Stimulated activated CD4-positive, alpha-beta T cell treated with anti-CD3 and anti-CD28 coated beads, Interleukin-1b, Interleukin-23, amount 100 ng/mL, for 1 hour (primary cell): ENCODE data around the gene FOXN3.
"Not testable (repeated sequence)": the region's sequence is repeated elsewhere in the genome, so short reads cannot be mapped to it uniquely, and the experiment has no call there.

ENCODE experiments used
- DNase-seq, 2 donors: peaks; one replicate each; pipeline ENCODE4 v3.0.0-alpha.2; 2020; ENCODE audit warnings: low read depth in 2 of 2

Gene FOXN3

DNA sequence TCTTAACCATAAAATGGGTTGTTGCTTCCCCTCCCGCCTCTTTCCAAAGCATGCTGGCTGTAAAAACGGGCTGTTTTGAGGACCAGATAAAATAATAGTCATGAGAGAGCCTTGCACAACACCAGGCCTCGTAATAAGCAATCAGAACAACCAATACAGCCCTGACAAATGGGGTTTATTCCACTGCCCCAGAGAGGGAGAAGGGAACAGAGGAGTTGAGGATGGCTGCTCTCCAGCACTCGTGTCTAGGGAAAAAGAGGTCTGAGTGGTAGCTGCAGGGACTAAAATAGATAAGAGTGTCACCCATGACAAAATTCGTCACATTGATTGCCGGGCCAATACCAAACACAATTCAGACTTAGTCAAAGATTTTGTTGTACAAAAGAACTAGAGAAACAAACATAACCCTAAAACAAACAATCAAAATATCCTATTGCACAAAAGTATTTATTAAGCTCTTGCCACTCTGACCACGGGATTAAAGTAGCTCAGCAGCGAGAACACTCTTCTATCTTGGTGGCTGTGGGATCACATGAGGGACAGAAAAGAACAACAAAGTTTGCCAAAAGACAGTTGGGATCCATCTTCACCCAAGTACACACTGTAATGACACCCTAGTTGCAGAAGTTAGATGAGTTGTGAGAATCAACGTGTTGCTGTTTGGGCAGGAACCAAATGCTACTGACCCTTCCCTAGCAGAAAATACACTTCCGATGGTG is 188.0 kb downstream of the FOXN3 start:
- no peak for DNase-seq

DNA sequence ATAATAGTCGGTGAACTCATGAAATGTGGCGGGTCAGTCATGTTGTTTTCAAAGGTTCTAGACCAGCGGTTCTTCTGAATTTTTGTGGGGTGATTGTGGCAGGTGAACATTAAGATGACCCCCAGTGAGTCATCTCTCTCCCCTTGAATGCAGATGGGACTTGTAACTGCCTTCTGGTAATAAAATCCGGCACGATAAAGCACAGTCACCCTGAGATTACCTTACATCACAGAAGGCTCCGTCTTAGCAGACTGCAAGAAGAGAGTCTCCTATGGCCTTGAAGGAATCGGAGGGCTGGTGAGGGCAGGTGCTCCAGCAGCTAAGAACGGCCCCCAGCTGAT is 189.6 kb downstream of the FOXN3 start:
- no peak for DNase-seq

DNA sequence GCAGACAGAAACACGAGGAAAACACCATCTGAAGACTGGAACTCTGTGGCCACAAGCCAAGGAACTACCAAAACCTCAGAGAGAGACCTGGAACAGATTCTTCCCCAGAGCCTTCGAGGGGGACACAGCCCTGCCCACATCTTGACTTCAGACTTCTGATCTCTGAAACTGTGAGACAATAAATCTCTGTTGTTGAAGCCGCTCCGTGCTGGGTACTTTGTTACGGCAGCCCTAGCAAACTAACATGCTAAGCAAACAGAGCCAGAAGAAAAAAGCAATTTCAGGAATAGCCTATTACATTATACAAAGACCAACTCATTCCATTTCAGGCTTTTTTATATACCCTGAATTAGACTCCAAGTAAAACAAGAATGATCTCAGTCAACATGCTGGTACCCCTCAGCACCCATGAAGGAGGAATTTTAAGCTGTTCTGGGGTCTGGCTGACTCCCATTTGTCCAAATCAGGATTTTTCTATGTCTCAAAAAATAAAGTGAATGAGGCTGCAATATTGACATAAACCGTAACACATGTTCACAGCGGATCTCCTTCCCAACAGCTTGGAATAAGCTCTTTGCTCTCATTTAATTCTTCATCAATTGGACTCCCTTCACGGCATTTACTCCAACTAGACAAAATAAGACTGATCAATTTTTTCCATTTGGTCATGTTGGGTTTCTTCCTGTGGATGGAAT is 190.1 kb downstream of the FOXN3 start:
- no peak for DNase-seq

- no peak for DNase-seq
Measured at GRCh38 chr14:89225607-89226006, 191.4 kb downstream of the FOXN3 start.

DNA sequence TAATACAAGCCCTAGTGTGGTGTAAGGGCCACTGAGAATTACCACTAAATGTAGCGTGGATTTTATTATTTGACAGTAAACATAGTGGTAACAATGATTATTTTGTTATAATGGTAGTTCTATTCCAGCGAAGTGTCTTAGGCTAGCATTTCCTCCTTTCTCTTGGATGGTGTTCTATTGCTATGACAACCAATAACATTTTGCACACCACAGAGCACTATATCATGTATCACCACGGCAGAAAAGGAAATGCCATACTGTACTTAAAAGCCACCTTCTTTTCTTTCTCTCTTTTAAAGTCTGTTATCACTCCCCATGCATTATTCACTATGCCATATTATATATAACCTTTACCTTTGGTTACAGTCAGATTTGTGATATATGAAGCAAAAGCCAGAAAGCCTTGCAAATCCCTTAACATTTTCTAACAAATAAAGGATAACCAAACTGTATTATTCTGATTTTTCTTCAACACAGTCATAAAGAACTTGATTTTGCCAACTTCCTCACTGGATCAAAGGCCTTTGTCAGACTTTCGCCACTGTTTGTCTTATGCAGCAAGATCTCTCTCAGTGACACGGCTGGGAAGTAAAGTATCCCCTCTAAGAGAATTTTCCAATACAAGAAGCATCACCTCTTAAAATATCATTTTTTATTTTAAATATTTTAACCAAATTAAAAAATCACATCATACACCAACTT is 195.8 kb downstream of the FOXN3 start:
- no peak for DNase-seq

DNA sequence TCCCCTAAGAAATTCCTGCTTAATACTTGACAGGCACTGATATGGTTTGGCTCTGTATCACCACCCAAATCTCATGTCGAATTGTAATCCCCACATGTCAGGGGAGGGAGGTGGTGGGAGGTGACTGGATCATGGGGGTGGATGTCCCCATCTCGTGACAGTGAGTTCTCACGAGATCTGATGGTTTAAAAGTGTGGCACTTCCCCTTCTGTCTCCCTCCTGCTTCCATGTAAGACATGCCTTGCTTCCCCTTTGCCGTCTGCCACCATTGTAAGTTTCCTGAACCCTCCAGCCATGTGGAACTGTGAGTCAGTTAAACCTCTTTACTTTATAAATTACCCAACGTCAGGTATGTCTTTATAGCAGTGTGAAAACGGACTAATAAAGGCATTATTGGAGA is 198.0 kb downstream of the FOXN3 start:
- DNase-seq: no peak

GRCh38 chr14:89217891-89218290 is 199.1 kb downstream of the FOXN3 start:
- DNase-seq: no peak

GRCh38 chr14:89215531-89215930 is 201.5 kb downstream of the FOXN3 start:
- no peak for DNase-seq

DNA sequence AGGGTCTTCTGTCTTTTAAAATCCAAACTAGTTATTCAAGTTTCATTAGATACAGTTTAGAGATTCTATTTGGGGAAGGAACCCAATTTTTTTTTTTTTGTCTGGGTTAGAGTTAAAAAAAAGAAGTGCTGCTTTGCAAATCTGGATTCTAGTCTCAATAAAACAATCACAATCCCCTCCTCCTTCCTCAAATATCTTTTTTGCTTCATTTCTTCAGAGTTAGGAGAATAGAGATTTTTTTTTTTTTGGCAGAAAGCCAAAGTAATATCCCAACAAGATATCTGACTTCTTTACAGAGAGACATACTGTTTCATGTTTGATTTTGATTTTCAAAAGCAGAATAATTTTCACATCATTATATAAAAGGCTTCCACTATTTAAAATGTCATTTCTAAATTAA is 201.9 kb downstream of the FOXN3 start:
- no peak for DNase-seq

GRCh38 chr14:89214221-89214965 is 202.6 kb downstream of the FOXN3 start:
- DNase-seq: no peak

DNA sequence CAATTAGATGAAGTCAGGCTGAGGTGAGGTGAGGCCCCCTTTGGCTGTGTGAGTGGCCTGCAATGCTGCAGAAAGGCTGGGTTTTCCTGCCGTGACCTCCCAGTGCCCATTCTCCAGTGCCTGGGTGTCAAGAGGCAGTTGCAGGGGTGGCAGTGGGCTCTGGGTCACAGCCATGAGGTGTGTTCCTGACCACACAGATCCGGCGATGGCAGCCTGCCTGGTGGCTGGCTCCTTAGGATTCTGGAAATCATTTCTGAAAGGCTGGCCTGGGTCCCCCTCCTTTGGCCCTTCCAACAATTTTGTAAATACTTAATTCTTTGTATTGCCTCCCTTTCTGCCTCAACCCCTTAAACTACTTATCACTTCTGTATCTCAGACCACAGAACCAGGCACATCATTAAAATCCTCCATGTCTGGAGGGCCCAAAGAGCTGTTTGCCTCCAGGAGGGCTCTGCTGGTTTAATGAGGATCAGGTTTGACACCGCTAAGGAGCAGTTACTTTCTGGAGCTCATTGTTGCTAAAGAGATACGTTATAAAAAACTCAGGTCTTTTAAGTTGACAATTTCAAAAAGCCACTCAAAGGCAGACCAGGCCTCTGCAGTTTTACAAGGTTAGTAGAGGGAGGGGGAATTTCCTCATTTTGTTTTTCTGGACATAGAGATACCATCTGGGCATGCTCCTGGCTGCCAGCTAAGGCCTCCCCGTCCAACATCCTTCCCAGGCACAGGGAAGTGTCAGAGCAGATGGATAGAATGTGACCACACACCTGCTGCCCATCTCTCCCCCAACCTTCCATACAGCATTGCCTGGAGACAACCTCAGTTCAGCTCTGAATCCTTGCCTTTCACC is 204.4 kb downstream of the FOXN3 start:
- no peak for DNase-seq

- no peak for DNase-seq
Measured at GRCh38 chr14:89209558-89209957, 207.5 kb downstream of the FOXN3 start.

DNA sequence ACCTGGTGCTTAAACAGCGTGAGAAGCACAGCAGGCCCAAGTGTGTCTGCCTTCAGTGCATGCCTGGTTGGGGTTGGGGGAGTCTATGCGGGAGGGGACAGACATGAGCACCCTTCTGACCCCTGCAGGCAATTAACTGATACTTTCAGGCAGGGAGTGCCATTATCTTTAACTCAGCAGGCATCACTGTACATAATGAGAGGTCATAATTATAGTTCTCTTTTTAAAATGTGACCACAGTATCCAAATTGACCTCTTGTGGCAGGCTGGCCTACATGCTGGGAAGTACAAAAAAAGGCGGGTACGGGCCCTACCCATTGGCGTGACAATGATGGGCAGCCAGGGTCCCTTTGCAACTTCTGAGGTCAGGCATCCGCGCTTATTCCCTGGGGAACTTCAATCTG is 209.1 kb downstream of the FOXN3 start:
- no peak for DNase-seq

DNA sequence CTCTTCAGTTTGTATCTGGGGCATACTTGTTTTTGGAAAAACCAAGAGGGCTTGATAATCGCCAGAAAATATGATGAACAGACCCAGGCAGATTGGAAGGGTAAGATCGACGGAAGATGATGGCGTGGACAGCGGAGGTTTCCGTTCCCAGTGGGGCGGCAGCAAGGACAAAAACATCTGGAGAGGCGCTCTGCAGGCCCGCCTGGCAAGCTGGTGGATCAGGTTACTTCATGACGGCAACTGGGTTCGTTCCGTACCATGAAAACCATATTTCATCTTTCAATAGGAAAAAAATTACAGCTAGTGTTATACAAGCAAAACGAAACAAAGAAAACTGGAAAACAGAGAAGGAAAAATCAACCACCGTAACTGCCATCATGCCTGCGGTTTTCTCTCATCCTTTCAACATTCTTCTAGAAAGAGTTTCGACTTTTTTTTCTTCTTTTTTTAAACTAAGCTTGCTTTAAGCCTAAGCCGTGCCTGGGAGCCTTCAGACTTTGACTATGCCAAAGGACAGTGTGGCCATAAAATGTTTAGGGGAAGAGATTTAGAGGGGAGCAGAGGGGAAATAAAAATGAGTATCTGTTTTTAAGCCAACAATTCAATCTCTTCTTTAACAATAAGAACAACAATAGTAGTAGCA is 210.5 kb downstream of the FOXN3 start:
- no peak for DNase-seq

DNA sequence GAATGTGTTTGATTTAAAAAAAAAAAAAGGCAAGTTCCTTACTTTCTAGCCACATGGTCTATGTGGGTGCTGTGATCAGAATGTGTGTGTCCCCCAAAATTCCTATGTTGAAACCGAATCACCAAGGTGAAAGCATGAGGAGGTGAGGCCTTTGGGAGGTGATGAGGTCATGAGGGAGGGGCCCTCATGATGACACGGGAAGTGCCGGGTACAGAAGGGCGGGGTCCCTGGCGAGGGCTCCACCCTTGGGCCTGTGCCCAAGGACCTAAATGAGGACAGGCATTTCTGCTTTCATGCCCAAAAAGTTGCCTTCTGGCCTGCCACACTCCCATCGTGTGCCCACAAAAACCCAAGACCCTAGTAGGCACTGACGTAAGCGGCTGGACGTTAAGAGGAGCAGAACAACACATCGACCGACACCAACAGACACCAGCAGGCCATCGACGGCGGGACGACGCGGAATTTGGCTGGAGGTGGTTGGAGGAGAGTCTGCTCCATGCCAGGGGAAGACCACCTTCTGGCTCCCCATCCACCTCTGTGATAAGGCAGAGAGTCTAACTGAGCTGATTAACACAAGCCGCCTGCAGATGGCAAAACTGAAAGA is 211.8 kb downstream of the FOXN3 start:
- no peak for DNase-seq

DNA sequence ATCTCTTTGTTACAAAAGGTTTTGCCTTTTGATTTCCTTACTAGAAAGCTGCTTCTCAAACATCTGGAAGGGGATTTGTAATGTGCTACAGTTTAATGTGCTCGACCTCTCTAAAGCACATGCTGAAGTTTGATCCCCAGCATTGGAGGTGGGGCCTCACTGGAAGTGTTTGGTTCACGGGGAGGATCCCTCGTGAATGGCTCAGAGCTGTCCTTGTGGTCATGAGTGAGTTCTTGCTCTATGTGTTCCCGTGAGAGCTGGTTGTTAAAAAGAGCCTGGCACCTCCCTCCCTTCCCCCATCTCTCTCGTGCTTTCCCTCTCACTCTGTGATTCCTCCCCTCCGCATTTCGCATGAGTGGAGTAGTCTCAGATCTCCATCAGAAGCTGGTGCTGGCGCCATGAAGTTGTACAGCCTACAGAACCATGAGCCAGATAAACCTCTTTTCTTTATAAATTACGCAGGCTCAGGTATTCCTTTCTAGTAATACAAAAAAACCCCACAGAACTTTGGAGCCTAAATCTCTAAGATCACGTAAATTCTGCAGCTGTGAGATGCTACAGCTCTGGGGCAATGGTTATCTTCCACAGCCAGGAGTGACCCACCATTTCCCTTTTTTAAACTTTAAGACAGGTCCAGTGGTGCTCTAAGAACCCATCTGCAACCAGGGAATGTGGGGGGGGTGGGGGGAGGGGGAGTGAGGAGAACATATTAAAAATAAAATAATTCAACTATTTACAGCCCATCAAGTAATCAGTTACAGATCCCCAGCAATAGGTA is 214.4 kb downstream of the FOXN3 start:
- no peak for DNase-seq

GRCh38 chr14:89201645-89202044 is 215.4 kb downstream of the FOXN3 start:
- DNase-seq: no peak

DNA sequence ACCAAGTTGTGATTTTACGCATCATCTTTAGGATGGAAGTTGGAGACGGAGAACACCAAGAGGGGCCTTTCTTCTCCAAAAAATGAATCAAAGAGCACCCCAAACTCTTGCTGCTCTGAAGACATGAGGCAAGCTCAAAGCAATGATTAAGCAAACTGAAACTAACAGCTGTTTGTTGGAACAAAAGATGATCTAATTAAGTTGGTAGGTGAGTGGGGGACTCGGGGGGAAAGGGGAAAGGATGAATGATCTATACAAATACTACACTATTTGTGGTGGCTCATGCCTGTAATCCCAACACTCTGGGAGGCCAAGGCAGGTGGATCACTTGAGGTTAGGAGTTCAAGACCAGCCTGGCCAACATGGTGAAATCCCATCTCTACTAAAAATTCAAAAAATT is 217.7 kb downstream of the FOXN3 start:
- DNase-seq: not testable (repeated sequence)

- no peak for DNase-seq
Measured at GRCh38 chr14:89198544-89199329, 218.3 kb downstream of the FOXN3 start.
